OCI-LY7 (cell line): ENCODE measurements around the gene CAMK4. TPM values are rescaled to one million over a fixed set of nuclear protein-coding genes. Genes with fewer than 3 reads are reported as not detected.

Experiments used
- BruUV-seq: library from RNA; stranded (reverse); fragments of 400-500 nt; replicated peaks from 2 replicates; lab custom pipeline; 2021; lab: Mats Ljungman, UMichigan
- CTCF ChIA-PET: fragments of 300-600 bp; sonication (Branson Sonifier 250); formaldehyde crosslinking; loops from one replicate; lab custom pipeline; 2022; ENCODE audit warnings: antibody characterized with exemption; ENCODE audit not compliant: unreplicated experiment; lab: Charles Lee
- POLR2A ChIA-PET: fragments of 300-600 bp; sonication (Branson Sonifier 250); formaldehyde crosslinking; loops from one replicate; lab custom pipeline; 2022; ENCODE audit warnings: antibody characterized with exemption; lab: Charles Lee
- DNase-seq: peaks from one replicate; pipeline ENCODE4 v3.0.0-alpha.2; 2015; ENCODE audit warnings: low spot score
- H2AFZ ChIP-seq: fragments of 200-600 bp; sonication (generic), shearing (Covaris generic); 2 replicates; pipeline ENCODE4 v1.6.1; 2014; ENCODE audit warnings: mild to moderate bottlenecking, antibody characterized with exemption, low read length, moderate library complexity
- H3K27ac ChIP-seq: fragments of 200-600 bp; sonication (generic); 2 replicates; pipeline ENCODE4 v1.5.1; 2014; ENCODE audit warnings: mixed run types, low read depth, mild to moderate bottlenecking, moderate library complexity, low read length, inconsistent platforms; ENCODE audit not compliant: poor library complexity, severe bottlenecking
- H3K36me3 ChIP-seq: fragments of 200-600 bp; sonication (generic); 2 replicates; pipeline ENCODE4 v1.6.1; 2014; ENCODE audit warnings: mild to moderate bottlenecking, antibody characterized with exemption, low read length, moderate library complexity, mixed read lengths; ENCODE audit not compliant: insufficient read depth
- H3K4me1 ChIP-seq: fragments of 200-600 bp; sonication (generic); 2 replicates; pipeline ENCODE4 v1.5.1; 2014; ENCODE audit warnings: mild to moderate bottlenecking, low read length; ENCODE audit not compliant: insufficient read depth, poor library complexity, severe bottlenecking
- H3K4me2 ChIP-seq: fragments of 200-600 bp; sonication (generic); 2 replicates; pipeline ENCODE4 v1.6.1; 2014; ENCODE audit warnings: mild to moderate bottlenecking, low read length
- H3K4me3 ChIP-seq: fragments of 200-600 bp; sonication (generic); 2 replicates; pipeline ENCODE4 v1.5.1; 2014; ENCODE audit warnings: mild to moderate bottlenecking, low read depth, low read length; ENCODE audit not compliant: poor library complexity, severe bottlenecking
- H3K79me2 ChIP-seq: fragments of 200-600 bp; sonication (generic); 2 replicates; pipeline ENCODE4 v1.6.1; 2016; ENCODE audit warnings: low read depth, mild to moderate bottlenecking, low read length, moderate library complexity, mixed read lengths; ENCODE audit not compliant: insufficient read depth
- H3K9me2 ChIP-seq: fragments of 200-600 bp; sonication (generic); 2 replicates; pipeline ENCODE4 v1.6.1; 2016; ENCODE audit warnings: mild to moderate bottlenecking, low read length, mixed read lengths; ENCODE audit not compliant: insufficient read depth
- H3K9me3 ChIP-seq: fragments of 200-600 bp; sonication (generic); 2 replicates; pipeline ENCODE4 v1.6.1; 2014; ENCODE audit warnings: mild to moderate bottlenecking, mixed run types, low read length, mixed read lengths
- H4K20me1 ChIP-seq: fragments of 200-600 bp; sonication (generic); 2 replicates; pipeline ENCODE4 v1.6.1; 2014; ENCODE audit warnings: mild to moderate bottlenecking, antibody characterized with exemption, low read length, moderate library complexity, mixed read lengths; ENCODE audit not compliant: insufficient read depth
- EZH2phosphoT487 ChIP-seq: fragments of 200-600 bp; sonication (generic); IDR thresholded peaks from 2 replicates; pipeline ENCODE4 v1.6.1; 2018; ENCODE audit warnings: low read depth, borderline replicate concordance, mild to moderate bottlenecking, mixed run types, antibody characterized with exemption, low read length, moderate library complexity, mixed read lengths
- intact Hi-C: fragments of 100-400 bp; cut with micrococcal nuclease; formaldehyde crosslinking; loops from one replicate; pipeline ENCODE4 v1.10.0; 2022; ENCODE audit not compliant: unreplicated experiment
- total RNA-seq, 2 experiments: library from RNA; depleted of rRNA in 1 of 2; stranded (reverse); fragments of >200 nt in 1 of 2; shearing (Covaris generic) in 1 of 2; gene quantifications; 2 replicates each; pipeline ENCODE4 v1.2.3, GENCODE V29; 2014 to 2022
- TF ChIP-seq, protein P1 (sequence below): fragments of 200-600 bp; sonication (generic); conservative IDR thresholded peaks from 2 replicates; pipeline ENCODE4 v1.5.1; 2014; ENCODE audit warnings: mild to moderate bottlenecking, antibody characterized with exemption, low read length, moderate library complexity, mixed read lengths

CAMK4 gene
- total RNA-seq, 2 experiments from 2014 or later = 25.4 to 40.2 TPM

DNA sequence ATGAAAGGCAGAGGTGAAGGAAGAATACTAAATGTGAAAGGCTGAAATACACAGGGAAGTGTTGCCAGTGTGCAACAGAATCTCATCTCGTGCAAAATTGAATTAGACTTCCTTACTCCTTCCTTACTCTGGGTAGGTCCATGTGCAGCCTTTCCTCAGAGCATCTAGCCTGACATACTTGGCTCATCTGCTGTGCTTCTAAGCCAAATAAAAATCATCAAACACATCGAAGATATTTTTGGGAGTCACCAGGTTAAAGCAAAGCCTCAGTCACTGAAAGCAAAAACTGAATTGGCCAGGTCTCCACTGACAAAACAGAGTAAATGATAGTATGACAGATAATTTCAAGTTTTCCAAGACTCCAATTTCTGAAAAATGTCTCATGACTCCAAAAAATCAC is 268.8 kb downstream of the CAMK4 start:
- Histone ChIP-seq H2AFZ (no peak overlapping the region), H4K20me1 (no peaks in the 10 kb centered on the region), H3K27ac (no peak overlapping the region), H3K4me2 (no peak overlapping the region), H3K79me2 (no peaks in the 10 kb centered on the region), H3K9me2 (no peaks in the 10 kb centered on the region), H3K36me3 (peaks cover 22% of the 10 kb centered on the region; the same call in 1 of the 2 replicates), H3K4me1 (no peaks in the 10 kb centered on the region), H3K9me3 (no peaks in the 10 kb centered on the region), H3K4me3 (no peak overlapping the region)
- intact Hi-C loops = no loop called here
- DNase-seq = no peak
- ChIA-PET CTCF (no interaction called here), POLR2A (no interaction called here)
- TF ChIP-seq, protein P1, sequence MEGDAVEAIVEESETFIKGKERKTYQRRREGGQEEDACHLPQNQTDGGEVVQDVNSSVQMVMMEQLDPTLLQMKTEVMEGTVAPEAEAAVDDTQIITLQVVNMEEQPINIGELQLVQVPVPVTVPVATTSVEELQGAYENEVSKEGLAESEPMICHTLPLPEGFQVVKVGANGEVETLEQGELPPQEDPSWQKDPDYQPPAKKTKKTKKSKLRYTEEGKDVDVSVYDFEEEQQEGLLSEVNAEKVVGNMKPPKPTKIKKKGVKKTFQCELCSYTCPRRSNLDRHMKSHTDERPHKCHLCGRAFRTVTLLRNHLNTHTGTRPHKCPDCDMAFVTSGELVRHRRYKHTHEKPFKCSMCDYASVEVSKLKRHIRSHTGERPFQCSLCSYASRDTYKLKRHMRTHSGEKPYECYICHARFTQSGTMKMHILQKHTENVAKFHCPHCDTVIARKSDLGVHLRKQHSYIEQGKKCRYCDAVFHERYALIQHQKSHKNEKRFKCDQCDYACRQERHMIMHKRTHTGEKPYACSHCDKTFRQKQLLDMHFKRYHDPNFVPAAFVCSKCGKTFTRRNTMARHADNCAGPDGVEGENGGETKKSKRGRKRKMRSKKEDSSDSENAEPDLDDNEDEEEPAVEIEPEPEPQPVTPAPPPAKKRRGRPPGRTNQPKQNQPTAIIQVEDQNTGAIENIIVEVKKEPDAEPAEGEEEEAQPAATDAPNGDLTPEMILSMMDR = no peak
- no peak for TF ChIP-seq EZH2phosphoT487
- BruUV-seq = no TSS peak

- intact Hi-C loops = no loop called here
- BruUV-seq = no TSS peak
- ChIA-PET POLR2A (interaction anchor here (0.6 to 3.7 kb wide), 3 partner anchors 11 to 17 kb away, joined by 5 to 25 read pairs (median 5); no protein-coding TSS in a partner anchor), CTCF (no interaction called here)
- Histone ChIP-seq H3K9me2 (no peaks in the 10 kb centered on the region), H2AFZ (no peak overlapping the region), H3K4me2 (no peak overlapping the region), H3K36me3 (peaks cover 37% of the 10 kb centered on the region), H3K4me1 (no peaks in the 10 kb centered on the region), H3K4me3 (no peak overlapping the region), H3K9me3 (no peaks in the 10 kb centered on the region), H4K20me1 (no peaks in the 10 kb centered on the region), H3K27ac (no peak overlapping the region), H3K79me2 (no peaks in the 10 kb centered on the region)
- no peak for DNase-seq
- TF ChIP-seq, protein P1 = no peak
- TF ChIP-seq EZH2phosphoT487 = no peak
Observed at GRCh38 chr5:111494355-111494999, 270.3 kb downstream of the CAMK4 start.

DNA sequence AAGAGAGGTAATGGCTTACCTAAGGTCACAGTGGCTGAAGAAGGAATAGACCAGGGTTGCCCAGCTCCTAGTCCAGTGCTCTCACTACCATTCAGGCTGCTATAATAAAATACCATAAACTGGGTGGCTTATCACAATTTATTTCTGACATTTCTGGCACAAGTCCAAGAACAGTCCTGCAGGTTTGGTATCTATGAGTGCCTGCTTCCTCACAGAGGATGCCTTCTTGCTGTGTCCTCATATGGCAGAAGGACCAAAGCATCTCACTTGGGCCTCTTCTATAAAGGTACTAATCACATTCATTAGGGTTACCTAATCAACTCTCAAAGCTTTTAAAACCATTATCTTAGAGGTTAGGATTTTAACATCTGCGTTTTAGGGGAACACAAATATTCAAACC is 271.0 kb downstream of the CAMK4 start:
- no peaks in the 10 kb centered on the region for H3K79me2 ChIP-seq
- H3K9me3 ChIP-seq = no peaks in the 10 kb centered on the region
- H3K4me3 ChIP-seq = no peak overlapping the region
- no peaks in the 10 kb centered on the region for H3K4me1 ChIP-seq
- CTCF ChIA-PET = no interaction called here
- no peak for DNase-seq
- H3K4me2 ChIP-seq = no peak overlapping the region
- BruUV-seq = no TSS peak
- H3K9me2 ChIP-seq = no peaks in the 10 kb centered on the region
- no peak for TF ChIP-seq EZH2phosphoT487
- TF ChIP-seq, protein P1 = no peak
- H2AFZ ChIP-seq = no peak overlapping the region
- POLR2A ChIA-PET = interaction anchor here (3.7 kb wide), 1 partner anchor 11 kb away, joined by 25 read pairs; no protein-coding TSS in a partner anchor
- peaks cover 44% of the 10 kb centered on the region for H3K36me3 ChIP-seq
- H4K20me1 ChIP-seq = no peaks in the 10 kb centered on the region
- H3K27ac ChIP-seq = no peak overlapping the region
- intact Hi-C loops = no loop called here
